Right forelimb (tissue), 1 donor: ENCODE data around the gene PPP2R2D.
"Not testable (repeated sequence)": the region's sequence is repeated elsewhere in the genome, so short reads cannot be mapped to it uniquely, and the experiment has no call there.

Experiments used
- DNase-seq: peaks from one replicate; pipeline ENCODE4 v3.0.0-alpha.2; 2018

Gene PPP2R2D

DNA sequence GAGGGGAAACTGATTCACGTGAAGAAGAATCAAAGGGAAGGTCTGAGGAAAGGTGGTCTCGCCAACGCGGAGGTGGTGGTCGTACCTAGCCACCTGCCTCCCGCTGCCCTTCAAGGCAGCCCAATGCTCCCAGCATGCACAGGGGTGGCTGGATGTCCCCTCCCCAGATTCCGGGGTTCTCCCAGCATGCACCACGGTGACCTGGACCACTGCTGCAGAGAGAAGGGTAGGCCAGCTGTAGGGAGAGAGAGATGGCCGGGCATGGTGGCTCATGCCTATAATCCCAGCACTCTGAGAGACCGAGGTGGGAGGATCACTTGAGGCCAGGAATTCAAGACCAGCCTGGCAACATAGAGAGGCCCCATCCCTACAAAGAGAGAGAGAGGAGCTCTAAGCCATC is 32.4 kb upstream of the PPP2R2D start:
- no peak for DNase-seq

DNA sequence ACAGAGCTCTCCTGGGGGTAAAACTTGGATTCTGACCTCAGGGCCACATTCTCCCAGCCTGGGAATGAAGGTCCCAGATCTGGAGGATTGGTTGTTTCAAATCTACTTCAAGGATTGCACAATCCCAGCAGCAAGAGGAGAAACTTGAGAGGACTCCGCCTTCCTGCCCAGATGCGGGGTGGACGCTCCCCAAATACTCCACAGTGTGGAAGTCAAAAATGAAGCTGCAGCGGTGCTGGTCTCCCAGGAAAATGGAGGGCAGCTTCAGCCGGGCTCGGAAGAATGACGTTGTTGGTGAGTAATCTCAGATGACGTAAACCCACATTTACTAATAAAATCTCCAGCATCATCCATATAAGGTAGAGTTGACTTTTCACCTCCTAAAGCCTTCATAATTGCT is 31.5 kb upstream of the PPP2R2D start:
- no peak for DNase-seq

DNA sequence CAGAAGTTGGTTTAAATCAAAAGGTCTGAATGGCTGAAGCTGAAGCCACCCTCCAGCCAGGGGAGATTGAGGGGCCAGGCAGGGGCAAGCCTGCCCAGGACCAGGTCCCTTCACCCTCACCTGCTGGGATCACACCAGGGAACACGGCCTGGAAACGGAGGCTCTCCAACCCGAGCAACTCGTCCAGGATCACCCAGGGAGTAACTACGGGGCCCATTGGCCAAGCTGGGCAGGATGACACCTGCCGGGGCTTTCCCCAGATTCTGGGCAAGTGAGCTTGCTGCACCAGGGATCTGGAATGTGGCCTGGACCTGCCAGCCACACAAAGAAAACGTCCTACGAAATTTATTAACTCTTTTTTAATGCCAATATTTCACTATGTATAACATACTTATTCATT is 30.4 kb upstream of the PPP2R2D start:
- DNase-seq = no peak

DNA sequence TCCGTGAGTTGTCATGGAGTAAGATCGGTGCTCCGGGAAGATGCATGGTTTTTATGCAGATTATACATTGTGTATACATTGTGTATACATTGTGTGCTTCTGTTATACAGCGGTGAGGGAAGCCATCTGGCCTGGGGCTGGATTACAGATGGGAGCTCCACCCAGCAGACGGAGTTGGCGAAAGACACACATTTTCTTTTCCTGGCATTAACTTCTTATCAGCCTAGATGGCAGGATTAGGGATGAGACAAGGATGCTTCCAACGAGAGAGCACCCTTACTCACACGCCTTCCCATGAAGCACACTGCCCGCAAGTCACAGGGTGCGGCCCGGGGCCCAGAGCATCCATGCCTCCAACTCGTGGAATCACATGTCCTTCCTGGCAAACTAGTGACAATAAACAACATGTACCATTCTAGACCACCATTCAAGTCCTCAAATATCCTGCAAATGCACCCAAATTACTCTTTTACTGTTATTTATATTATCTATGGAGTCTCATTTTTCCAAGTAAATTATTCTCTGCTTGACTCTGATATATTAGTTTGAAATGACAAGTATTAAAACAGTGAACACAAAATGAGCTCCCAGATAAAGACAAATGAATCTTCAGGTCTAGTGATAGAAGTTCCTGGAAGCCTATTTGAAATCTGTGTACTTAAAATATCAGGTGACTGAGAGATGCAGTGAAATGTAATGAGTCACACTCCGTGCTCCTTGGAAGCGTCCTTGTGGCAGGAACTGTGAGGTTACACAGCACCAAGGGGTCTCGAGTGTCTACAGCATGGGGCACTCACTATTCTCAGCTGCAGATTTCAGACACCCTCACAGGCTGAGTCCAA is 29.8 kb upstream of the PPP2R2D start:
- no peak for DNase-seq

DNA sequence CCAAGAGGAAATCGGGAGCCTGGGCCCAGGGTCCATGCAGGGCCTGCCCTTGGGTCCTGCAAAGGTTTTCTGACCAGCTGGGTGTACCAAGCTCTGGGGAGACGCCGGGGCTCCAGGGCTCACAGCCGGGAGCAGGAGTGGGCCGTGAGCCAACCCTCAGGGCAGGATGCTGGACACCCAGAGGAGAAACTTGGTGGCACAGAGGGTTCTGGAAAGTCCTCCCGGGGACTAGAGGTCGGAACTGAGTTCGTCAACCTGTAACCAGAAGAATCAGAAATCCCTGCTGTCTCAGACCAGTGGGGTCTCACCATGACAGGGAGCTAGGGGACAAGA is 29.2 kb upstream of the PPP2R2D start:
- DNase-seq = no peak

DNA sequence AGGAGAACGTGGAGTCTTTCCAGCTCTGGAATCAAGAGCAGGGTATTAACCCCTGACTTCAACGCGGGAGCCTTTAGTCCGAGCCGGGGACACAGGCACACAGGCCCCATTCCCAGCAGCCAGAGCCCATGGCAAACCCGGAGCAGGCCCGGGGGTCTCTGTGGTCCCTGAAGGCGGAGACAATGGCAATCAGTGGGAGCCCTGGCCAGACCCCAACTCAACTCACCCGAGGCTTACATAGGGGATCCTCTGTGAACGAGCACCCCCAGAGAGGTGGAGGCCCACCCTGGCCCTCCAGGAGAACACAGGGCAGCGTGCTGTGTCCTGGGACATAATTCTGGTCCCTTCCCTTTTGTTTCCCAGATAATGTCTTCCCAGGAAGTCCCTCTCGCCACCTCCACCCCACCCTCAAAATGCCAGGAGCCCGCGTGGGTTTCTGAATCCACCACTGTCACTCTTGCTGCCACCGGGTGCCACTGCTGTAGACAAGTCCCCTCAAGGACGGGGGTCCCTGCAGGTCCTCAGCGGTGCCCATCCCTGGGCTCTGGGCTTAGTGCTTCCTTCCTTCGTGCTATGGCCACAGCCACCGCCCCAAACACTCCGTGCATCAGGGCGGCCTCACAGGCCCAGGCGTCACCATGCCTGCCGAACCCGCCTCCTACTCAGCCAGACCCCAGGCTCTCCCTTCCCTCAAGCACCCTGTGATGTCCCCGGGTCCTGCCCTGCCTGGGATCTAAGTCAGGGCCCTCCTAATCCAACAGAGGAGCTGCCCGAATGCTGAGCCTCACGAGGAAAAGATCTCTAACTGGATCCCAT is 28.6 kb upstream of the PPP2R2D start:
- no peak for DNase-seq

DNA sequence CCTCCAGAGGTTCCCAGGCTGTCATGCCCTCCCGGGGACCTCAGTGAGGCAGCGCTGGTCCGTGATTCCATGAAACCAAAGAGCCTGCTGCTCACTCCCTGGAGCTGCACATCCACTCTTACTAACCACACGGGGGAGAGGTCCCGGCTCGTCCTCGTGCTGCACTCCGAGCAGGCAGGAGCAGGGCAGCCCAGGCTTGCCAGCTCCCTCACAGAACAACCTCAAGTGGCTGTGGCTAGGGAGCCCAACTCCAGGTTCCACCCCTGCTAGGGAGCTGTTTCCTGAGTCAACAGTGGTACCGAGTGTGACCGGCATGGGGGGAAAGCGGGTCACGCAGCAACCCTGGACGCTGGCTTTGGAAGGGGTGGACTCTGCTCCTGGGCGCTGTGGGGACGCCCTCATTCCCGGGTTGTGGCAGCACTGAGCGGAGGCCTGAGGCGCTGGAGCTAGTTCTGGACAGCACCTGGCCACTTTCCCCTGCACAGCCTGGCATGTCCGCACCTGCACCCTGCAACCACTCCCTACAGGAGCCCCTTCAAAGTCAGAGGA is 27.9 kb upstream of the PPP2R2D start:
- no peak for DNase-seq

DNA sequence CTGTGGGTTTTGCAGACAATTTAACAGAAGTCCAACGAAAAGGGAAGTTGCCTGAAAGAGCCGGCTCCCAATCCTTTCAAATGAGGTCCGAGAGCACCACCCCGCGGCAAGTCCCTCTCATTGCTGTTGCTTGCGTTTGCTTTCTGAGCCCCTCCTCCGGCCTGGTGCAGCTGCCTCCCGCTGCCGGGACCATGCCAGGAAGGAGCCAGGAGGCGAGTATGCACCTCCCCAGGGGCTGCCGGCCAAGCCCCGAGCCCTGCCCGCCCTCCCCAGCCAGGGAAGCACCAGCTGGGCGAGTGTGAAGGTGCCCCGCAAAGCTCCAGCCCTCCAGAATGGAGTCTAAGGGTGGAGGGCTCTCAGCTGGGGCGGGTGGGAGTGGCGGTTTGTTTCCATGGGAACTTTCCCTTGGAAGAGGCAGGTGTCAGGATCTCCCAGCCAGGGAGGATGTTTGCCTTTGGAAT is 25.8 kb upstream of the PPP2R2D start:
- peak; percentile 91 for DNase-seq

DNA sequence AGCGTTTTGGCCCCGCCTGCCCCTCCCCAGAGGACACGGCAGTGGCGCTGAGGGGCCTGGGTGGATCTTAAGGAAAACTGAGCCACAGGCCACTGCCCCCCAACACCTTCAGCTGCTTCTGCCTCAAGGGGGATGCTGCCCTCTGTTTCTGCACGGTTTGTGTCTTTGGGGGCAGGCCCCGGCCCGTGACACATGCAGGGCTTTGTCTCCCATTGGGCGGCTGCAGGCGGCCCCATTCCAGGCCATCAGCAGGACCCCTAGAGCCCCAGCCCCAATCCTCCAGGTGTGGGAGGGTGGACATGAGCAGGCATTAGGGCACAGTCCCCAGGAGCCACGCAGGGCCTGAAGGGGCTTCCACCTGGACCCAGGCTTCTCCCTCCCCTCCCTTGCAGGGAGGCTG is 25.3 kb upstream of the PPP2R2D start:
- no peak for DNase-seq

DNA sequence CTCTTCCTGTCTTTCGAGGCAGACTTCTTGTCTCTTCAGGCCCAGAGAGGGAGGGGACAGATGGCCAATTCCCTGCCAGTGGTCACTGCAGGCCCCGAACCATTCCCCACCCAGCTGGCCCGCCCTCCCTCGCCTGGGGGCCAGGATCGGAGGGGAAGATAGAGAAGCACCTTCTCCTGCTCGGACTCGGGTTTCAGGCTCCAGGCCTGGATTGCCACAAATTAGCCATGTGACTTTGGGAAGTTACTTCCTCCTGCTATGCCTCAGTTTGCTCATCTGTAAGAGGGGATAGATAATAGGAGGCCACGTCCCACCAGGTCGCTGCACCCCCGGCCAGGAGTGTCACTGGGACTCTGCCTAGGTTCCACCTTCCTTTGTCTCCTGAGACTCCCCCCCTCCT is 24.8 kb upstream of the PPP2R2D start:
- DNase-seq = no peak

DNA sequence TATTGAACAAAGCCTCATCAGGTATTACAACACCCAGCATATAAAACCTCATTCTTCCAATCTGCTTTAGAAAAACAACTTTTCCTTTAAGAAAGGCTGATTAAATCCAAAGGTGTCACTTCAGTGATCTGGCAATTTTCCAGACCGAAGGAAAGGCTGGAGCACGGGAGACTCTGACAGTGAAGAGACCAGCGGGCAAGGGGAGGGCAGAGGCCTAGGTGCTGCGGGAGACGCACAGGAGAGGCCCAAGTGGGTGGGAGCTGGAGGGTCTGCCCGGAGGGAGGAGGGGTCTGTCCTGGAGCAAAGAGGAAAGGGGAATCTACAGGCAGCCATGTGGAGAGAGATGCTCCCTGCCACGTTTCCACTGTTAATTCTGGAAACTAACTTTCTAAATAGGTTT is 24.3 kb upstream of the PPP2R2D start:
- DNase-seq = no peak

DNA sequence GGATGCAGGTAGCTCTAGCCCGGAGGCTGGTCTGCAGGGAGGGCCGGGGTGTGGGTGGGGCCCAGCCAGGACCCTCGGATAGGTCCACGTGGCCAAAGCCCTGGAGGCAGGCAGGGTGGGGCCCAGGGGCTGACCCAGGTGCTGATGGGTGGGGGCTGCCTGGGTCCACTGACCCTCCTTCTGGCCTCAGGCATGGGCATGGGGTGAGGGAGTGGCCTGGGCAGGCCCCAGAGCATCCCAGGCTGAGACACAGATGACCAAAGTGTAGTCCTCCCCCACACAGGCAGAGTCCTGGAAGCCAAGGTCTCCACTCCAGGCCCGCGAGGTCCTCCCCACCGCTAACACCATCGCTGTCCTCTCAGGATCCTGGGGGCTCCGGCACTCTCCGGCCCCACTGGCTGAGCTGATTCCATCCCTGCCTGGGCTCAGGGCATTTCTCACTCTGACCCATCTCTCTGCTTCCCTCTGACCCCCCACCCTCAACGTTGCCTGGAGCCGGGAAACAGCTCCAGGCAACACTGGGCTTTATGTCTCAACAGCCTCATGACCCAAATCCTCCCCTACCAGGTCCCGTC is 20.7 kb upstream of the PPP2R2D start:
- DNase-seq = no peak

DNA sequence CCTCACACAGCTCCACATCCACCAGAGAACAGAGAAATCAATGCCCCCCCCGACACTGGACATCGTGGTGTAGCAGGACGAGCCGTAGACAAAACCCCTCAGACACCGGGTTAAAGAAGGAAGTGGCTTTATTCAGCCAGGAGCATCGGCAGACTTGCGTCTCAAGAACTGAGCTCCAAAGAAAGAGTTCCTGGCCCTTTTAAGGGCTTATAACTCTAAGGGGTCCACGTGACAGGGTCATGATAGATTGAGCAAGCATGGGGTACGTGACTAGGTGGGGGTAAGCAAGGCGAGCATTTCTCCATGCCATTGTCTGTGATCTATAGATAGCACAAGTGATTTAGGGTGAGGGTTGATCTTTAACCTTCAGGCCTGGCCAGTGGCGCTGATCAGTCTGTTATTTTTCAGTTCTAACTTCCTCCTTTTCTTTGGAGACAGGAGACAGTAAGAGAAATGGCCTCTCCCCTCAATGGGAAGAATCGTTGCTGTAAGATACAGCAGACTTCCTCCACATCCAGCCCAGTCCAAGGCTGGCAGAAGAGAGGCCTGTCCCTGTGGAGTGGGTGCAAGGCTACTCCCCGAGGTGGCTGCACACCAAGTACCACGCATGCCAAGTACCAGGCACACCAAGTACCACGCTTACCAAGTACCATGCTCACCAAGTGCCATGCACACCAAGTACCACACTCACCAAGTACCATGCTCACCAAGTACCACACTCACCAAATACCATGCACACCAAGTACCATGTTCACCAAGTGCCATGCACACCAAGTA is 19.5 kb upstream of the PPP2R2D start:
- DNase-seq = no peak

DNA sequence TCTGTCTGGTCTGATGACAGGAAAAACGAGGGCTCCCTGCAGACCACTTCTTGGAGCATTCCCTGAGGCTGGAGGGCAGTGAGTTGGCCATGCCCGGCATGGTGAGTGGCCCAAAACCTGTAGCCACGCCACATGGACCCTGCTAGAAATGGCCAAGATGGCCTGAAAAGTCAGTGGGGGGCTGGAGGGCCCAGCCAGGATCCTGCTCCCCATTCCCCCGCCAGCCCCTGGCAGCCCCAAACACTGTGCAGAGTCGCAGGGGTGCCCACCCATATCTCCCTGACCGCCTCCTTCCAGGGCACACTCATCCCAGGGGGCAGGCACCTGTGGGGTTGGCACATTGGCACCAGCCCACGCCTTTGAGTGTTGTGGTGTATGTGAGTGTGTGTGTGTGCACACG is 18.7 kb upstream of the PPP2R2D start:
- no peak for DNase-seq

DNA sequence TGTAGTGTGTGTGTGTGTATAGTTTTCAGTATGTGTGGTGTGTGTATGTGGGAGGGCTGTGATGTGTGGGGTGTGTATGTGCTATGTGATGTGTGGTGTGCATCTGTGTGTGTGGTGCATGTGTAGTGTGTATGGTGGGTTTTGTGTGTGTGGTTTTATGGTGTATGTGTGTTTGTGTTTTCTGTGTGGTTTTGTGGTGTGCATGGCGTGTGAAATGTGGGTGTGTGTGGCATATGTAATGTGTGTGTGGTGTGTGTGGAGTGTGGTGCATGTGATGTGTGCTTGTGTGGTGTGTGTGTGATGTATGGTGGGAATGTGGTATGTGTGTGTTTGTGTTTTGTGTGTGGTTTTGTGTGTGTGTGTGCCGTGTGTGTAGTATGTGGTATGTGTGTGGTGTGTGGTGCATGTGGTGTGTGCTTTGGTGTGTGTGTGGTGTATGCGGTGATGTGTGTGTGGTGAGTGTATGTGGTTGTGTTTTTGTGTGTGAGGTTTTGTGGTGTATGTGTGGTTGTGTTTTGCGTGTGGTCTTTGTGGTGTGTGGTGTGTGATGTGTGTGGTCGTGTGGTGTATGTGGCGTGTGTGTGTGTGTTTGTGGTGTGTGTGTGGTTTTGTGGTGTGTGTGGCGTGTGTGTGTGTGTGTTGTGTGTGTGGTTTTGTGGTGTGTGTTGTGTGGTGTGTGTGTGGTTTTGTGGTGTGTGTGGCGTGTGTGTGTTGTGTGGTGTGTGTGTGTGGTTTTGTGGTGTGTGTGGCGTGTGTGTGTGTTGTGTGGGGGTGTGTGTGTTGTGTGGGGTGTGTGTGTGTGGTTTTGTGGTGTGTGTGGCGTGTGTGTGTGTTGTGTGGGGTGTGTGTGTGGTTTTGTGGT is 18.0 kb upstream of the PPP2R2D start:
- no peak for DNase-seq

DNA sequence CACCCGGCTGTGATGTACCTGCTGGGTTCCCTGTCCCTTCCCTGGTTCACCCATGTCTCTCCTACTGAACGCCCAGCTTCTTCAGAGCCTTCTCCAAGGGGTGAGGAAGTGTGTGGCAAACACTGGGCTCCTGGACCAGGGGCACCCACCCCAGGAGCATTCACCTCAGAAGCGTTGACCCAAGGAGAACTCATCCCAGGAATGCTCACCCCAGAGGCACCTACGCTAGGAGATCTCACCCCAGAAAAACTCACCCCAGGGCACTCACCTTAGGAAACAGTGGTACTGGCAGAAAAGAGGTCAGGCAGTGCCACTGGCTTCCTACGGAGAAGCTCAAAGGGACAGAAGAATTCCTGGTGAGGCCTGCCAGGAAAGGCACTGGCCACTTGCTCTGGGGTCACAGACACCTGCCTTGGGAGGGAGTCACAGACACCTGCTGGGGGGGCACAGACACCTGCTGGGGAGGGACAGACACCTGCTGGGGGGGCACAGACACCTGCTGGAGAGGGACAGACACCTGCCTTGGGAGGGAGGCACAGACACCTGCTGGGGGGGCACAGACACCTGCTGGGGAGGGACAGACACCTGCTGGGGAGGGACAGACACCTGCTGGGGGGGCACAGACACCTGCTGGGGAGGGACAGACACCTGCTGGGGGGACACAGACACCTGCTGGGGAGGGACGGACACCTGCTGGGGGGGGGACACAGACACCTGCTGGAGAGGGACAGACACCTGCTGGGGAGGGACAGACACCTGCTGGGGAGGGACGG is 17.0 kb upstream of the PPP2R2D start:
- not testable (repeated sequence) for DNase-seq

DNA sequence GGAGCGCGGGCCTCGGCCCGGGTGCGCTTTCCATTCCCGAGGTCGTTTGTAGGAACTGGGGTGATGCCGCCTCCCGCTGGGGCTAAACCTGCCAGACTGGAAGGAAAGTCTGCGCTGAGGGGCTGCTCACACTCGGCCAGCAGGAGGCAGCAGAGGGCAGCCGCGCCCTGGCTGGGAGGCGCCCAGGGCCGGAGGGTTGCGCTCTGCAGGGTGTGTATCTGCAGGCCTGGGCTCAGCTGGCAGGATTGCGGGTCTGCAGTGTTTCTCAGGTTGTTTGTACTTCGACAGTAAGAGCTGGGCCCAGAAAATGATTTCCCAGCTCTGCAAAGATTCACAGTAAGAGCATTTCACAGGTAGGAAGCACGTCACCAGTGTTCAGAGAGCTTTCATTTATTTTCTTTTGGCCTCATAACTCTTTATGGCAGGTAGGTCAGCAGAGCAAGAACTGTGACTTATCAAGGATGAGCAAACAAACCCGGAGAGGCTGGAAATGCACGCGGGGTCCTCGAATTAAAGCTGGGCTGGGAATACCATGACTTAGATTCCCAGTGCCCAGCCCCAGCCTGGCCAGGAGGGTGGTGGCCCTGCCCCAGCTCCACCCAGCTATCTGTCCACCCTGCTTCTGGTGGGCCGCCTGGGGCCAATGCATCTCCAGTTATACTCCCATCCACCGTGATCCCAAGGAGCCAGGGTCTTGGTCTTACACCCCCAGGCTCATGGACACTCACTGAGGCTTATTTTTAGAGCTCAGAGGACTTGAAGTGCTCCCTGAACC is 15.2 kb upstream of the PPP2R2D start:
- peak; percentile 73 for DNase-seq

DNA sequence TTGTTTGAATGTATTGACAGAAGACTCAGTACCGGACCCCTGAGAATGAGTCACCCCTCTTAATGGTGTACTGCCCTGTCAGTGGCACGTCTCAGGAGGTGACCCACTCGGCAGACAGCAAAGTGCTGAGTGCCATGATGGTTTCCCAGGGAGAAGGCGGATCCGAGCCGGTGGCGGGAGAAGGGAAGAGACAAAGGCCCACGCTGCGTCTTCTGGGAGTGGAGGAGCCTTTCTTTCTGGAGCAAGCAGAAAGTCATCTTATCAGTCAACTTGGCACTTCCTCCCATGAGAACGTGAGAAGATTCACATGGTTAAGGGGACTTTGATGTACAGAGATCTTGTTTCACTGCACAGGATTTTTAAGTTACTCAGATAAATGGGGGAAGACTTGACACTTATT is 14.6 kb upstream of the PPP2R2D start:
- no peak for DNase-seq

DNA sequence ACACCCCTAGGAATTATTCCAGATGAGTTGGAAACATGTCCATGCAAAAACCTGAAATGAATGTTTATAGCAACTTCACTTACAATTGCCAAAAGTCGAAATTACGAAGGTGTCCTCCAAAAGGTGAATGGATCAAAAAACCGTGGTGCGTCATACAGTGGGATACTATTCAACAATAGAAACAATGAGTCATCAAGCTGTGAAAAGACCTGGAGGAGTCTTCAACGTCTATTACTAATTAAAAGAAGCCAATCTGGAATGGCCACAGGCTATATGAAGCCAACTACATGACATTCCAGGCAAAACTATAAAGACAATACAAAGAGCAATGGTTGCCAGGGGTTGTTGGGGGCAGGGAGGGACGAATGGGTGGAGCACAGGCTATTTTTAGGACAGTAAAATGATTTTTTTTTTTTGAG is 12.6 kb upstream of the PPP2R2D start:
- no peak for DNase-seq

DNA sequence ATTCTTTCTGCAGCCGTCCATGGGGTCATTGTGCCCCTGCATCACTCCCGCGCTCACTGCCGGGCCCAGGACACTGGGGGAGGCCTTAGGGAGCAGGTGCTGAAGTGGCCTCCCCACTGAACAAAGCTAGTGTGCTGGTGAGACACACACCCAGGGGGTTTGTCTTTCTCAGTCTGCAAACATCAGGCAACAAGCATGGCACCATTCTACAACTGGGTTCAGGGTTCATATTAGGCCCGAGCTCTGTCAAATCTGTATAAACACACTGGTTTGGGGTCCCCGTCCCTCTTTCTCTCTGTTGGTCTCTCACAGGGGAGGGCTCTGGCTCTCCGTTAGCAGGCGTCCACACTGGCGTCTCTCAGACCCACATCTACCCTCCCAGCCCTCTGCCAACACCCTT is 11.1 kb upstream of the PPP2R2D start:
- DNase-seq = no peak
